Mesangial cell (primary cell): Measurements from ENCODE around the gene EIF3CL. TPM values are rescaled to one million over a fixed set of nuclear protein-coding genes. Genes with fewer than 3 reads are reported as not detected.

Source experiments
- total RNA-seq: library from RNA; depleted of rRNA; stranded (reverse); fragments of >200 nt; gene quantifications from 2 replicates; pipeline ENCODE4 v1.2.3, GENCODE V29; 2015

EIF3CL gene
- total RNA-seq, result 151 and 152 TPM in 2 replicates

GRCh38 chr16:28403220-28404072 lies at the start of gene EIF3CL:
Gene EIF3CL (minus strand): TSS chr16:28403841. CDS start chr16:28403618, 223 bp downstream.

GRCh38 chr16:28363408-28363807 lies 40.2 kb downstream of the EIF3CL start, which contains the start of gene NPIPB6:
Gene NPIPB6 (minus strand): TSS chr16:28363508. CDS start chr16:28362822, 686 bp downstream.

Other genes with a start within 250 kb of the EIF3CL start
- 85.9 and 135 TPM in 2 replicates for gene XPO6, start 191.9 kb downstream of the EIF3CL start, total RNA-seq
- 0.65 and 3.9 TPM in 2 replicates for gene SBK1, start 111.3 kb downstream of the EIF3CL start, total RNA-seq
- 0.49 TPM in 1 of 2 replicates, not detected in the other for gene NPIPB6, start 40.3 kb downstream of the EIF3CL start, total RNA-seq
- not detected in 2 replicates for gene NPIPB7, start 68.5 kb upstream of the EIF3CL start, total RNA-seq
- gene CLN3, start 88.2 kb upstream of the EIF3CL start, total RNA-seq, result 21.7 and 31.2 TPM in 2 replicates
- gene APOBR, start 90.8 kb upstream of the EIF3CL start, total RNA-seq, result not detected in 2 replicates
- gene IL27, start 103.0 kb upstream of the EIF3CL start, total RNA-seq, result not detected in 2 replicates
- gene NUPR1, start 135.1 kb upstream of the EIF3CL start, total RNA-seq, result 0.16 and 9.0 TPM in 2 replicates
- gene SGF29, start 150.1 kb upstream of the EIF3CL start, total RNA-seq, result 11.9 and 19.0 TPM in 2 replicates
- gene SULT1A2, start 193.2 kb upstream of the EIF3CL start, total RNA-seq, result 0.25 TPM in 1 of 2 replicates, not detected in the other
- gene SULT1A1, start 206.2 kb upstream of the EIF3CL start, total RNA-seq, result 0.98 and 17.0 TPM in 2 replicates
- gene NPIPB8, start 234.2 kb upstream of the EIF3CL start, total RNA-seq, result not detected in 2 replicates